ENCODE measurements around the gene HPDL. TPM values are rescaled to one million over a fixed set of nuclear protein-coding genes. Genes with fewer than 3 reads are reported as not detected.
A peak's percentile ranks its signal among the peaks of the same experiment; 100 is the strongest.
"Not testable (repeated sequence)": the region's sequence is repeated elsewhere in the genome, so short reads cannot be mapped to it uniquely, and the experiment has no call there.

The HPDL gene
- total RNA-seq, 1 donor from 2014 or later = not detected

- Histone ChIP-seq H3K36me3 (no peaks in the 10 kb centered on the region), H3K9me3 (no peaks in the 10 kb centered on the region), H3K27ac (no peak overlapping the region), H3K27me3 (ENCODE audit: low read depth) (no peaks in the 10 kb centered on the region), H3K4me1 (peaks cover 12% of the 10 kb centered on the region), H3K4me3 (no peak overlapping the region)
- no peak for TF ChIP-seq CTCF (IDR thresholded peaks at IDR 0.05)
- no peak for ATAC-seq
- DNase-seq = no peak
- intact Hi-C loops (cut with DNase I) = loop anchor here (10.0 kb wide), 1 partner anchor 139 kb away; the partner anchor contains the start of gene TESK2
Measured at GRCh38 chr1:45355683-45356082, 29.0 kb downstream of the HPDL start.

DNA sequence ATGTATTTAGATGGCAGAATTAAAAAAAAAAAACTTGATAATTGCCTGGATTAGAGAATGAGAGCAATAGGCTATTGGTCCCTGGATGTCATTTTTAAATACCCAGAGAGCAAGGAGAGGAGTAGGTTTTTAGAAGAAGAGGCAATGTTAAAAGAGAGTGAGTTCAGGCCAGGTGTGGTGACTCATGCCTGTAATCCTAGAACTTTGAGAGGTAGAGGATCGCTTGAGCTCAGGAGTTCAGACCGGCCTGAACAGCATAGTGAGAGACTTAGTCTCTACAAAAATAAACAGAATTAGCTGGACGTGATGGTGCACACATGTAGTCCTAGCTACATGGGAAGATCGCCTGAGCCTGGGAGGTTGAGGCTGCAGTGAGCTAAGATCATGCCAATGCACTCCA lies 29.5 kb downstream of the HPDL start:
- intact Hi-C loops (cut with DNase I) = loop anchor here (10.0 kb wide), 1 partner anchor 139 kb away; the partner anchor contains the start of gene TESK2
- no peak for ATAC-seq

DNA sequence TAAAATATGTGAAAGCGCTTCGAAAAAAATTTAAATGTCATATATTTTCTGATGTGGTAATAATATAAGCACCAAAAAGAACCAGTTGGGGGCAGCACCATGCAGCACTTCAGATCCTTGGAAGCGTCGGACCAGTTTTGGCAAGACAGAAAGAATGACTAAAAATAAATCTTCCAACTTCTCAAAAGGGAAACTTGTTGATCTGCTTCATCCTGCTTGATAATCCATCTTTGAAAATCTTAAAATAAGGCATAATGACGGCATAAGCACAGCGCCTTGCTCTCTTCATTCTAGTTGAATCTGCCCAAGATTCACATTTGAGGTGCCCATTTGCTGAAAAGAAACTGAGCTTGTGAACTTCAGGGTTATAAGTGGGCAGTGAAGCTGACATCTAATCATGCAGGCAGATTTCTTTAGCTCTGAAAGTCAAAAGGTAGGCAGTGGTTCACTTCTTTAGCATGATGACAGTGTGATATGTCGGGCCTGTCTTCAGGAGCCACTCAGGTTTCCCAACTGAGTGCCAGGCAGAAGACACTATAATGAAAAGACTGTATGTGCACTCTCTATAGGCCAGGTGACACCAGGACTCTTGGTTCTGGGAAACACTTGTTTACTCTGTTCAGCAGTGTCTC lies 33.3 kb downstream of the HPDL start:
- no peak overlapping the region for H3K4me3 ChIP-seq
- TF ChIP-seq CTCF (IDR thresholded peaks at IDR 0.05) = peak; percentile 70
- no peaks in the 10 kb centered on the region for H3K27me3 ChIP-seq (ENCODE audit: low read depth)
- no peaks in the 10 kb centered on the region for H3K36me3 ChIP-seq
- ATAC-seq (peak; percentile 83 to 84), DNase-seq (no peak)
- peak overlapping the region; percentile 67 for H3K27ac ChIP-seq
- H3K4me1 ChIP-seq = peaks cover 14% of the 10 kb centered on the region
- intact Hi-C loops (cut with DNase I) = loop anchor here (10.0 kb wide), 1 partner anchor 135 kb away; the partner anchor contains the start of gene TESK2
- no peaks in the 10 kb centered on the region for H3K9me3 ChIP-seq

More for the DNA sequence above, 29.5 kb downstream of the HPDL start:
- DNase-seq = no peak
- Histone ChIP-seq H3K4me3 (no peak overlapping the region), H3K27me3 (ENCODE audit: low read depth) (no peaks in the 10 kb centered on the region), H3K36me3 (no peaks in the 10 kb centered on the region), H3K27ac (no peak overlapping the region), H3K9me3 (no peaks in the 10 kb centered on the region), H3K4me1 (peaks cover 14% of the 10 kb centered on the region)
- no peak for TF ChIP-seq CTCF (IDR thresholded peaks at IDR 0.05)

- H3K9me3 ChIP-seq; intact Hi-C loops (cut with DNase I); H3K36me3 ChIP-seq; H3K27me3 ChIP-seq (ENCODE audit: low read depth); DNase-seq; H3K4me3 ChIP-seq: not testable (repeated sequence)
- peak; percentile 68 to 77 for ATAC-seq
- H3K27ac ChIP-seq = peak overlapping the region; percentile 67
- H3K4me1 ChIP-seq = peaks cover 14% of the 10 kb centered on the region
Measured at GRCh38 chr1:45360981-45361380, 34.3 kb downstream of the HPDL start.

DNA sequence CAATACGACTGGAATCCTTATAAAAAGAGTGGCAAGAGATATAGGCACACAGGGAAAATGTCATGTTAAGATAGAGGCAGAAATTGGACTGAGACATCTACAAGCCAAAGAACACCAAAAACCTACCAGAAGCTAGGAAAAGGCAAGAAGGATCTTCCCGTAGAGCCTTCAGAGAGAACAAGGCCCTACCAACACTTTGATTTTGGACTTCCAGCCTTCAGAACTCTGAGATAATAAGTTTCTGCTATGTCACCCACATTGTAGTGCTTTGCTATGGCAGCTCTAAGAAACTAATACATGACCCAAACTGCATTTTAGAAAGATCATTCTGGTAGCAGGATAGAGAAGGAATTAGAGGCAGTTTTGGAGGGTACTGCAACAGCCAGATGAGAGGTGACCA lies 37.6 kb downstream of the HPDL start:
- intact Hi-C loops (cut with DNase I) = no loop called here
- H3K4me3 ChIP-seq = no peak overlapping the region
- no peak for TF ChIP-seq CTCF (IDR thresholded peaks at IDR 0.05)
- peaks cover 14% of the 10 kb centered on the region for H3K4me1 ChIP-seq
- H3K27me3 ChIP-seq (ENCODE audit: low read depth) = no peaks in the 10 kb centered on the region
- no peaks in the 10 kb centered on the region for H3K36me3 ChIP-seq
- no peaks in the 10 kb centered on the region for H3K9me3 ChIP-seq
- no peak overlapping the region for H3K27ac ChIP-seq
- no peak for ATAC-seq
- no peak for DNase-seq

GRCh38 chr1:45365051-45365450 lies 38.4 kb downstream of the HPDL start:
- no peak overlapping the region for H3K4me3 ChIP-seq
- no peaks in the 10 kb centered on the region for H3K9me3 ChIP-seq
- H3K4me1 ChIP-seq = peaks cover 8% of the 10 kb centered on the region
- intact Hi-C loops (cut with DNase I) = no loop called here
- no peak for TF ChIP-seq CTCF (IDR thresholded peaks at IDR 0.05)
- ATAC-seq = no peak
- DNase-seq = no peak
- H3K27me3 ChIP-seq (ENCODE audit: low read depth) = no peaks in the 10 kb centered on the region
- H3K36me3 ChIP-seq = no peaks in the 10 kb centered on the region
- no peak overlapping the region for H3K27ac ChIP-seq

All from lower lobe of right lung (tissue), 2 donors.